ENCODE data around the gene RAVER2.

The RAVER2 gene

GRCh38 chr1:64849942-64850341 lies 105.1 kb downstream of the RAVER2 start:
- no peak for TF ChIP-seq CTCF (IDR thresholded peaks at IDR 0.05; ENCODE audit: low read depth, low read length, missing control alignments)
- DNase-seq (ENCODE audit: low read depth) = no peak
- H3K4me3 ChIP-seq (ENCODE audit: low read depth, low read length) = no peak overlapping the region

GRCh38 chr1:64850846-64851245 lies 106.0 kb downstream of the RAVER2 start:
- H3K4me3 ChIP-seq (ENCODE audit: low read depth, low read length) = no peak overlapping the region
- DNase-seq (ENCODE audit: low read depth) = no peak
- no peak for TF ChIP-seq CTCF (IDR thresholded peaks at IDR 0.05; ENCODE audit: low read depth, low read length, missing control alignments)

- no peak for TF ChIP-seq CTCF (IDR thresholded peaks at IDR 0.05; ENCODE audit: low read depth, low read length, missing control alignments)
- H3K4me3 ChIP-seq (ENCODE audit: low read depth, low read length) = no peak overlapping the region
- DNase-seq (ENCODE audit: low read depth) = no peak
Measured at GRCh38 chr1:64851664-64852063, 106.8 kb downstream of the RAVER2 start.

- DNase-seq (ENCODE audit: low read depth) = no peak
- H3K4me3 ChIP-seq (ENCODE audit: low read depth, low read length) = no peak overlapping the region
- no peak for TF ChIP-seq CTCF (IDR thresholded peaks at IDR 0.05; ENCODE audit: low read depth, low read length, missing control alignments)
Measured at GRCh38 chr1:64854674-64855073, 109.8 kb downstream of the RAVER2 start.

GRCh38 chr1:64855557-64855956 lies 110.7 kb downstream of the RAVER2 start:
- no peak for TF ChIP-seq CTCF (IDR thresholded peaks at IDR 0.05; ENCODE audit: low read depth, low read length, missing control alignments)
- no peak for DNase-seq (ENCODE audit: low read depth)
- no peak overlapping the region for H3K4me3 ChIP-seq (ENCODE audit: low read depth, low read length)

GRCh38 chr1:64856553-64856952 lies 111.7 kb downstream of the RAVER2 start:
- DNase-seq (ENCODE audit: low read depth) = no peak
- no peak for TF ChIP-seq CTCF (IDR thresholded peaks at IDR 0.05; ENCODE audit: low read depth, low read length, missing control alignments)
- no peak overlapping the region for H3K4me3 ChIP-seq (ENCODE audit: low read depth, low read length)

GRCh38 chr1:64857347-64857746 lies 112.5 kb downstream of the RAVER2 start:
- H3K4me3 ChIP-seq (ENCODE audit: low read depth, low read length) = no peak overlapping the region
- TF ChIP-seq CTCF (IDR thresholded peaks at IDR 0.05; ENCODE audit: low read depth, low read length, missing control alignments) = no peak
- no peak for DNase-seq (ENCODE audit: low read depth)

Data from GM12864 (cell line).